ELF-1 (cell line): ENCODE data around the gene SDCBP2.
"Not testable (repeated sequence)": the region's sequence is repeated elsewhere in the genome, so short reads cannot be mapped to it uniquely, and the experiment has no call there.

ENCODE experiments used
- DNase-seq: peaks from one replicate; pipeline ENCODE4 v3.0.0-alpha.2; 2016; ENCODE audit warnings: low read depth, low spot score

The SDCBP2 gene

DNA sequence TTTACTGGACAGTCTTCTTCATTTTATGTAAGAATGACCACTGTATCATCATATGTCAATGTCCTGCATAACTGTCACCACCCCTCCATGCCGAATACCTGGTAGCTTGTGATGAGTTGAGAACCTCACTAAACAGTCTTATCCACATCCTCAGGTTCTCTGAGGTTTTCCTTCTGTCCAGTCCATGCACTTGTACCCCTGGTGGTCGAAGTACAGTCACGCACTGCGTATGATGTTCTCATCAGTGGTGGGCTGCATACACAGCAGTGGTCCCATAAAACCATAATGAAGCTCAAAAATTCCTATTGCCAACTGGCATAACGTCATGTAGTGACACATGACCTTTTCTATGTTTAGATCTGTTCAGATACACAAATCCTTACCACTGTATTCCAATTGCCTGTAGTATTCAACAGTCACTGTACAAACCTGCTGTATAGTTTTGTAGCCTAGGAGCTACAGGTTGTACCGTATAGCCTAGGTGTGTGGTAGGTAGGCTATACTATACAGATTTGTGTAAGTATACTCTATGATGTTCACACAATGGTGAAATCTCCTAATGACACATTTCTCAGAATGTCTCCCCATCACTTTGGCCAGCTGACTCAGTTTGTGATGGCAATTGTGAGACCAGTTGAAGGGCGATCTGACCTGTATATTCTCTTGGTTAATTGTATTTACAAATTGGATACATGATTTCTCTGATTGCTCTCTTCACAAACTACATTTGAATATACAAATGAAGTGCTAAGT is 31.3 kb upstream of the SDCBP2 start:
- DNase-seq: no peak

DNA sequence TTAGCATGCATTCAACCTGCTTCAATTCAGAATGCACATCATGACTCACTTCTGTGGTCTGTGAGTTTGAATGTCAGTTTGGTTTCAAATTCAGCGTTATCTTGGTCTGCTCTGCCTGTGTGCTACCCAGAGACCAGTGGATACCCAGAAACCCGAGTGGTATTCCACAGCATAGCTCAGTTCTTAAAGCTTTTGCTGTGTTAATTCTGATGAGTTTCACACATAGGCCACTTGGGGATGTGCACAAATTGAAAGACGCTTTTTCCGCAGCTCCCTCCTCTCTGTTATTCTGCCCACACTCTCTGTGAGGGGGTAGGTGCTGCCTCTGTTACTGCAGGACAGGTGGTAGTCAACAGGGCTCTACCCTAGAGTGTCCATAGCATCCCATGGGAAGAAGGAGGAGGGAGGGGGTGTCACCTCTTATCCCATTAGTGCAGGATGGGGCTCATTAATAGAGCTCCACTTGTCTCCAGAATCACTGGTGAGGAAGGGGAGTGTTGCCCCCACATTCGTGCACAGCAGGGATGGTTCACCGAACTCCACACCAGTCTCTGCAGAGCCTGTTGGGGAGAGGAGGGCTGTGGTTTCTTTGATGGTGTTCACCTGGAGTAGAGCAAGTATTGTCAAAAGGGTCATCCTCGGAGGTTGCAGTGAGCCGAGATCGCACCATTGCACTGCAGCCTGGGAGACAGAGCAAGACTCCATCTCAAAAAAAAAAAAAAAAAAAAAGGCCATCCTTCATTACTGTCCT is 29.2 kb upstream of the SDCBP2 start:
- DNase-seq: no peak

DNA sequence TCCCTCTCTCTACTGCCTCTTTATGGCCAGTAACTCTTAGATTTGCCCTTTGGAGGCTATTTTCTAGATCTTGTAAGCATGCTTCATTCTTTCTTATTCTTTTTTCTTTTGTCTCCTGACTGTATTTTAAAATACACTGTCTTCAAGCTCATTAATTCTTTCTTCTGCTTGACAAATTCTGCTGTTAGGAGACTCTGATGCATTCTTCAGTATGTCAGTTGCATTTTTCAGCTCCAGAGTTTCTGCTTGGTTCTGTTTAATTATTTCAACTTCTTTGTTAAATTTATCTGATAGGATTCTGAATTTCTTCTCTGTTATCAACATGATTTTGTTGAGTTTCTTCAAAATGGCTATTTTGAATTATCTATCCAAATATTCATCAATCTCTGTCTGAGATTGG is 25.0 kb upstream of the SDCBP2 start:
- no peak for DNase-seq

DNA sequence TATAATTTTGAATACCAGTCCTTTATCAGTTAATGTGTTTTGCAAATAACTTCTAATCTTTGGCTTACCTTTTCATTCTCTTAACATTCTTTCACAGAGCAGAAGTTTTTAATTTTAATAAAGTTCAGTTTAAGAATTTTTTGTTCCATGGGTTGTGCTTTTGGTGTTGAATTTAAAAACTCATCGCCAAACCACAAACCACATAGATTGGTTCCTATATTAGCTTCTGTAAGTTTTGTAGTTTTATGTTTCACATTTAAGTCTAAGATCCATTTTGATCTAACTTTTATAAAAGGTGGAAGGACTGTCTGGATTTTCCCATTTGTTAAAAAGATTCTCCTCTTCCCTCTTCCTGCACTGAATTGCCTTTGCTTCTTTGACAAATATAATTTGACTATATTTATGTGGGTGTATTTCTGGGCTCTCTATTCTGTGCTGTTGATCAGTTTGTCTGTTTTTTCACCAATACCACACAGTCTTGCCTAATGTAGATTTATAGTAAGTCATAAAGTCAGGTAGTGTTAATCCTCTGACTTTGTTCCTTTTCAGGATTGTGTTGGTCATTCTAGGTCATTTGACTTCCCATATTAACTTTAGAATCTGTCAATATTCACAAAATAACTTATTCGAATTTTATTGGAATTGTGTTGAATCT is 17.5 kb upstream of the SDCBP2 start:
- DNase-seq: no peak

DNA sequence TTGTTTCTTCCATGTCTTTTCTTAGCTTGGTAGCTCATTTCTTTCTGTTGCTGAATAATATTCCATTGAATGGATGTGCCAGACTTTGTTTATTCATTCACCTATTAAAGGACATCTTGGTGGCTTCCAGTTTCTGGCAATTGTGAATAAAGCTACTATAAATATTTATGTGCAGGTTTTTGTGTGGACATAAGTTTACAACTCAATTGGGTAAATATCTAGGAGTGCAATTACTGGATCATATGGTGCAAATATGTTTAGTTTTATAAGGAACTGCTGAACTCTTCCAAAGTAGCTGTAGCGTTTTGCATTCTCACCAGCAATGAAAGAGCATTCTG is 16.8 kb upstream of the SDCBP2 start:
- DNase-seq: no peak

DNA sequence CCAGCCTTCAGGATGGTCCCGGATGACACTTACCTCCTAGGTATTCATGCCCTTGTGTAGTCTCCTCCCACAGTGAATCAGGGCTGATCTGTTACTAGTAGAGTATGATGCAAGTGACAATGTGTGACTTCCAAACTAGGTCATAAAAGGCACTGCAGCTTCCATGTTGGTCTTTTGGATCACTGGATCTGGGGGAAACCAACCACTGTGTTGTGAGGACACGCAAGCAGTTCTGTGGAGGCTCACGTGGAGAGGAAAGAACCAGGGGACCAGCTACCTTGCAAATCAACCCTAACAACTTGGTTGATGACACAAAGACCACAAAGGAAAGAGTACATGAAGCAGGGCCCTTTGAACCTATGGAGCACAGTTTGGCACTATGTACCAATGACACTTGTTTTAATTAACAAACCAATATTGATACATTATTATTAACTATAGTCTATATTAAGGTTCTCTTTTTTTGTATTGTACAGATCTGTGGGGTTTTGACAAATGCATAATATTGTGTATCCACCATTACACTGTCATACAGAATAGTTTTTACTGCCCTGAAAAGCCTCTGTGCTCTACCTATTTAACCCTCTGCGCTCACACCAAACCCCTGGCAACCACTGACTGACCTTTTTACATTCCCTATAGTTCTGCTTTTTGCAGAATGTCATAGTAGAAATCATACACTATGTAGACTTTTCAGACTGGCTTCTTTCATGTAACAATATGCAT is 16.3 kb upstream of the SDCBP2 start:
- no peak for DNase-seq

DNA sequence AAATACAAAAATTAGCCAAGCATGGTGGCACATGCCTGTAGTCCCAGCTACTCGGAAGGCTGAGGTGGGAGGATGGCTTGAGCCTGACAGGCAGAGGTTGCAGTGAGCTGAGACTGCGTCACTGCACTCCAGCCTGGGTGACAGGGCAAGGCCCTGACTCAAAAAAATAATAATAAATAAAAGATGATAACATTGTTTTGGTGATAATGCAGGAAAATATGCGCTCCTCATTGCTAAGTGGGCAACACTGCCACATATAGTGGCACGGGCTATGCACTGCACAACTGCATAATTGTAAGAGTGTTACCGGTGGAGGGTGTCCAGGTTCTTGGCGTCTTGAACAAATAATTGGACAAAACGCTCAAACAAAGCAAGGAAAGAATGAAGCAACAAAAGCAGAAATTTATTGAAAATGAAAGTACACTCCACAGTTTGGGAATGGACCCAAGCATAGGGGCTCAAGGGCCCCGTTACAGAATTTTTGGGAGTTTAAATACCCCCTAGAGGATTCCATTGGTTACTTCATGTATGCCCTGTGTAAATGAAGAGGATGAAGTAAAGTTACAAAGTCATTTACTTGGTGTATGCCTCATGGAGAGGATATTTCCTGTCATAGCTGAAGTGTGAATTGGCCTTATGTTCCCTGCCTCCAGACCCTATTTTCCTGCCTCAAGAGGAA is 14.6 kb upstream of the SDCBP2 start:
- DNase-seq: not testable (repeated sequence)

DNA sequence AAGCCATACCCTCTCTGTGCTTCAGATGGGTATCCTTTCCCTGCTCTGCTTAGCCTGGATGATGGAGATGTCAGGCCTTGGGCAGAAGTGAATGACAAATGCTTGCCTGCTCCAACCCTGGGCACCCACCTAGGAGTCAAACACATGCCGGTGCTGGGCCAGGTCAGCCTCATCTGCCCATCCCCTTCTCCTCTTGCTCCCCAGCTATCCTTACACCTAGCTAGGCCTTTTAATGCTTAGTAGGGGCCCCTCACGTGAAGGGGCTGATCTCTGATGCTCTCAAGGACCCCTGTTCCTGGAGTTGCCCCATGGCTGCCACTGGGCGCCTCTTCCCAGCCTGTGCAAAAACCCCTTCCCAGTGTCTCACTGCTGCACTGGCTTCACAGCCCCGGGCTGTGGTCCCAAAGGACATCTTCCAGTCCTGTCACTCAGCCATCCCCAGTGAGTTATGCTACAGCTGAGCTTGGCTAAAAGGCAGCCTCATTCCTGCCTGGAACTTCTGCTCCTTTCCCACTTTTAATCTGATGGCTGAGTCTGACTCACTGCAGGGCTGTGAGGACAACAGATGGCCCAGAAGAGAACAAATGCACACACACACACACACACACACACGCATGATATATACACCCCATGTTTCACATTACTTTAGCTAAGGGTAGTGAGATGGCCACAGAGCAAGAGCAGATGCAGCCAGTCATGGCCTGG is 12.8 kb upstream of the SDCBP2 start:
- DNase-seq: no peak

DNA sequence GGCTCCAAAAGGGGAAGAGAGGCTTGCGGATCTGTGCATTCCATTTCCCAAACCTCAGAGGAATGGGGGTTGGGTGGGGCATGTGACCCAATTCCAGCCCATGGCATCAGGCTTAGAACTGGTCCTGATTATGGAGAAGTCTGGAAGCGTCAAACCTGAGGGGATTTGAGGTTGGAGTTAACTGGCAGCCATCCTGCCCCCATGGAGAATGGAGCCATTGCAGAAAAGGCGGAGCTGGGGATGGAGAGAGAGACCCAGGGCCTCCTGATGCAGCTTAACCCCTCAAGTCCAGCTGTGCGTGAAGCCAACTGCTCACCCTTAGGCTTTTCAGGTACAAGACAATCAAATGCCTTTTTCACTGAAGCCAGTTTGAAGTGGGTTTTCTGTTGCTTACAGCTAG is 9.9 kb upstream of the SDCBP2 start:
- DNase-seq: no peak

DNA sequence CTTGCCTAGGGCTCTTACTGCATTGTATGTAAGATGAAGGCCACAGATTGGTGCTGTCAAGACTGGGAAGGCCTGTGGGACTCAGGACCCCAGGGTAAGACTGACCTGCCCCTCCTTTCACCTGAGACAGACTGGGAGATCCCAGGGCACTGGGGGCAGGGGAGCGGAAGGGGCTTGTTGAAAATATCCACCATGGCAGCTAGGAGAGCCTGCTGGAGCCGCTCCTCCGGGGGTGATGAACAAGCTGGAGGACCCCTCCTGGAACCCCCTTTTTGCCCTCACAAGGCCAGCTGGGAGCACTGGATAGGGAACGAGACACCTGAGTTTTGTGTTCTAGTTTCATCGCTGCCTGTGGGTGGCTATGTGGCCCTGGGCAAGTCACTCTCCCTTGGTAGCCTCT is 9.2 kb upstream of the SDCBP2 start:
- DNase-seq: no peak

DNA sequence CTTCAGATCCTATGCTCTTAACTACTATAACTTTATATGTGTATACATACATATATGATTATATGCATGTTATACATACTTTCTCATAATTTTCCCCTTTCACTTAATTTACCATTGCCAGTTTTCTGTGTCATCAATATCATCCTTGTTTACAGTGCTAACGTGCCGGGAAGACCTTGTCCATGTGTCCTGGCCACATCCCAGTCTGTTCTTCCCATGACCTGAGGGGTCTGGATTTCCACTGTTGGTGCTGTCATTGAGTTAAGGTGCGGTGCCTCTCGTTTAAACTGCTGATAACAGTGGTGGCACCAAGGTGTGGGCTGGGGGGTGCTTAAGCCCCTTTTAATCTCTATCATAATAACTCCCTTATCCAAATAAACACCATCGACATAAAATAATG is 8.5 kb upstream of the SDCBP2 start:
- no peak for DNase-seq

DNA sequence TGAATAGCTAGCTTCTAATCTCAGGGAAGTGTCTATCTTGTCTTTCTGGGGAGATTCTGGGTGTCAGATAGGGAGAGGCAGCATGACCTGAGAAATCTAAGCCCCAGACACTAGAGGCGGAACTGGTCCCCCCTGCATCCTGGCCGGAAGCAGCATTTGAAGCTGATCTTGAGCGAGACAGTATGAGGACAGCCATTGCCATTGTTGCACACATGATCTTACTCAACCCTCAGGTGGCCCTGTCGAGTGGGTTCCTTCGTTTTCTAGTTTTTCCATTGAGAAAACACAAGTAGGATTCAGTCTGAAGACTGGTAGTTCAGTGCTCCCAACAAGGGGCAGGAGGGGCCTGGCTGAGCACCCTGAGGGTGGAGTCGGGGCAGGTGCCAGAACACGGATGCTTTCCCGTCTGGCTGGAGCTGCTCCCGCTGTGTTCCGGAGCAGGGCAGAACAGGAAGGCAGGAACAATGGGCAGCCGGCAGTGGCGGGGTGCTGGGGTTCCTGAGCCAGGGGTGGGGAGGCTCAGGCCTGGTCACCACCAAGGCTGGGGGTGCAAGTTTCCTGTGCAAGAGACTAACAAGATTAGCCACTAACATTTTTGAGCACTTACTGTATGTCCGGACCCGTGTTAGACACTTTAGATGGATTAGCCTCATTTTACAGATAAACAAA is 7.9 kb upstream of the SDCBP2 start:
- no peak for DNase-seq

DNA sequence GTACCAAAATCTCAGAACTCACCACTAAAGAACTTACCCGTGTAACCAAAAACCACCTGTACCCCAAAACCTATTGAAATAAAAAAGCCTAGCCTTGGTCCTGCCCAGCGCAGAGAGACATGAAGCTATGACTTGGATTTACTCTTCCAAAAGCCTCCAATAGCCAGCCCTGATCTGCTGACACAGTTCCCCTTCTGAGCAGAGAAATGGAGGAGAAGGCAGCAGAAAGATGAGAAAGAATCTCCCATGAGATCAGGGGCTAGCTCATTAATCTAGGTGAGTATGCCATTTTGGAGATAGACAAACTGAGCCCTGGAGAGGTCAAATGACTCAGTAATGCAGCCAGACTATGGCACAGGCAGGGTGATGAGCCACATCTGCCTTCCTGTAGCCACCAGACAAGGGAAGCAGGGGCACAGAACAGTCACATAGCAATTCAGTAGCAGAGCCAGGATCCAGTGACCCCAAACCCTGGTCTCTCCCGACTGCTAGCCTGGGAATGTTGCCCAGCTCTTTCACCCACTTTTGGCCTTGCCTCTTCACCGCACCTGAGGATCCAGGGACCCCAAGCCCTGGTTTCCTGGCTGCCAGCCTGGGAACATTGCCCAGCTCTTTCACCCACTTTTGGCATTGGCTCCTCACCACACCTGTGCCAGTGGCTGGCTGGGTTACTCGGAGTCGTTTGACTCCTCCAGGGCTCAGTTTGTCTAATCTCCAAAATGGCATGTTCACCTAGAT is 7.2 kb upstream of the SDCBP2 start:
- DNase-seq: no peak

DNA sequence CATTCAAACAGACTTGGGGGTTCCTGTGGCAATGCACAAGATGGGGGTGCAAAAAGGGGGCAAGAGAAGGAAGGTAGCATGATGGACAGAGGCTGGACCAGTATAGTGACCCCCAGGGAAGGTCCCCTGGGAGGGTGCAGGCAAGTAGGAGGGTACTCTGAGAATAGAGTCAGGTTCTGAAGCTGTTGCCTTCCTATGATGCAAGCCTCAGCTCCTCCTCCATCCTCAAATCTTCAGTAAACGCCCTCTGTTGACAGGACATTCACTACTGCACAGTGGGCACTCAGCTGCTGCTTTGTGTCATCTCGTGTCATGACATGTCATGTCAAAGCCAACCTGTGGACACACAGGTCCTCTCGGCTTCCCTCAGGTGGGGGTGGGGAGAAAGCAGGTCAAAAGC is 5.8 kb upstream of the SDCBP2 start:
- DNase-seq: peak; percentile 36

DNA sequence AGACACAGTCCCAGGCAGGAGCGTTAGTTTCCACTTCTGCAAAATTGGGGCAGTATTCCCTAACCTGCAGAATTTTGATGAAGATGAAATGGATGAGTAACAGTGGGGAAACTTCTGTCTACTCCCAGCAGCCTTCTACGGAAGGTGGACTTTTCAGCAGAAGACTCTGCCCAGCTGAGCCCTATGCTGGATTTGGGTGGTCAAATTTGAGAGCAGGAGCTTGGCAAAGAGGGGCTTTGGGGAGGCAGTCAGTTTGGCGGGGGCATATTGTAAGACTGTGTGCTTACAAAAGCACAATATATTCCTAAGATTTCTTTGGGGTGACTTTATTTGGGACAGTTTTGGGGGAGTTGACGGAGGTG is 5.4 kb upstream of the SDCBP2 start:
- DNase-seq: no peak

DNA sequence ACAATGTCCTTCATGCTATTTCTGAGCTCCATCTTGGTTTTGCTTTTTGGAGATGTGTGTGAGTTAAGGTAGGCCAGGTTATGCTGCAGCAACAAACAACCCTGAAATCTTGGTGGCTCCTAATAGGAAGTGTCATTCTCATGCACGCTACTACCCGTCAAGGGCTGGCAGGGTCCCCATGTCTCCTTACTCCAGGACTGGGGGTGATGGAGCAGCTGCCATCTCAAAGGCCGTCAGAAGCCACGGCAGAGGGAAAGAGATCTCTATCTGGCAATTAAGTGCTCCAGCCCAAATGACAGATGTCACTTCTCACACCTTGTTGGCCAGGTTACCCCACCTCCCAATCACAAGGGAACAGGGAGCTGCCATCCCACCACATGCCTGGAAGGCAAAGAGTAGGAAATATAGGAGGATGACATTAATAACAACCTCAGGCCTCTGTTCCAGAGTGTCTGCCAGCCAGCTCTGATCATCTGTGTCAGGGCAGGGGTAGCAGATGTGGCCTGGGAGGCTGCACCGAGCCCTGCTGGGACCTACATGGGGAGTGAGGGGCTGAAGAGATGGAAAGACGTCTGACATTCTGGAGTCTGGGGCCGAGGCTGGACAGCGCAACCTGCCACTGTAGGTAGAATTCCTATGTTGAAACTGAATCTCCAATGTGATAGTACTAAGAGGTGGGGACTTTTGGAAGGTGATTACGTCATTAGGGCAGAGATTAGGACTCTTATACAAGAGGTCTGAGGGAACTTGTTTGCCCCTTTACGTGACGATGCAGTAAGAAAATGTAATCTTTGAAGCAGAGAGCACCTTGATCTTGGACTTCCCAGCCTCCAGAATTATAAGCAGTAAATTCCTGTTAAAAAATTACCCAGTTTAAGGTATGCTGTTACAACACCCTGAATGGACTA is 4.8 kb upstream of the SDCBP2 start:
- DNase-seq: no peak

DNA sequence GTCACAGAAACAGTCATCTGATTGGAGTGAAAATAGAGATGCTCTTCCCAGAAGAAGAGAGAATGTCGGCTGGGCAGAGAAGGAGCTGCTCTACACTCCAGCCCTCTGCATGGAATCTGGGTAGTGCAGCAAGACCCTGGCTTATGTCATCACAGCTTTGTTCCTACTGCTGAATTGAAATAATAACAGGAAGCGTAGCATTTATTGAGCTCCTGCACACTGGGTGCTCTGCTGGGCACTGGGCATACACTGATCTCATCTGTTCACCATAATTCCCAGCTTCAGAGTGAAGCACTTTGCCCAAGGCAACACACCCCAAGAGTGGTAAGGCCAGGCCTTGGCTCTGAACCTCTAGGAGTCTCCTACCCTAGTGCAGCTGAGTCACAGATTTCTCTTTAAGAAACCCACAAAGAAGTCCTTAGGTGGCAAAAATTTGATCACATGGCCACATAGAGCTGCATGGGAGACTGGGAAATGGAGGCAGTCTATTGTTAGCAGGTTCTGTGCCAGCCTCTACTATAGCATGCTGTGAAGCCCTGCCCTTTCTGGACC is 3.9 kb upstream of the SDCBP2 start:
- no peak for DNase-seq

DNA sequence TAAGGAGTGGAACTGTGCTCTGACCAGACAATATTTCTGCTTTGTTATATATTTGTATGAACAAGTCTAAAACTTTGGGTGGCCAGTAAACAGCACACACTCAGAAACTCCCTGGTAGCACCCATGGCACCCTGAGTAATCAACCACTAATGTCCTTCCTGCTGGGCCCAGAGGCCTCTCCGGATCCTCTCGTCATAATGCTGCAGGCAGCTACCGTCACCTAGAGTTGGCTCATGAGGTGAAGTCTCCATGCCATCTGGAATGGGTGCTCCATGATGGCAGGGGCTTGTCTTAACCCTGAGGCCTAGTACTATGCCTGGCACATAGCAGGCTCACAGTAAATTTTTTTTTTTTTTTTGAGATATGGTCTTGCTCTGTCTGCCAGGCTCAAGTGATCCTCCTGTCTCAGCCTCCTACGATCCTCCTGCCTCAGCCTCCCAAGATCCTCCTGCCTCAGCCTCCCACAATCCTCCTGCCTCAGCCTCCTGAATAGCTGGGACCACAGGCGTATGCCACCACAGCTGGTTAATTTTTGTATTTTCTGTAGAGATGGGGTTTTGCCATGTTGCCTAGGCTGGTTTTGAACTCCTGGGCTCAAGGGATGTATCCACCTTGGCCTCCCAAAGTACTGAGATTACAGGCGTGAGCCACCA is 3.0 kb upstream of the SDCBP2 start:
- no peak for DNase-seq
